22Rv1 (cell line): Measurements from ENCODE around the gene SPIRE2.

Source experiments
- H3K27ac ChIP-seq: fragments of 450-650 bp; 2 replicates; pipeline ENCODE4 v1.5.1; 2017
- ZFX ChIP-seq: fragments of 450-650 bp; IDR thresholded peaks from 2 replicates; pipeline ENCODE4 v1.6.1; 2017; ENCODE audit warnings: antibody characterized with exemption, borderline replicate concordance
- TF ChIP-seq, protein P1 (sequence below): fragments of 450-650 bp; IDR thresholded peaks from 2 replicates; pipeline ENCODE4 v1.5.1; 2017; ENCODE audit warnings: mild to moderate bottlenecking

Gene SPIRE2

DNA sequence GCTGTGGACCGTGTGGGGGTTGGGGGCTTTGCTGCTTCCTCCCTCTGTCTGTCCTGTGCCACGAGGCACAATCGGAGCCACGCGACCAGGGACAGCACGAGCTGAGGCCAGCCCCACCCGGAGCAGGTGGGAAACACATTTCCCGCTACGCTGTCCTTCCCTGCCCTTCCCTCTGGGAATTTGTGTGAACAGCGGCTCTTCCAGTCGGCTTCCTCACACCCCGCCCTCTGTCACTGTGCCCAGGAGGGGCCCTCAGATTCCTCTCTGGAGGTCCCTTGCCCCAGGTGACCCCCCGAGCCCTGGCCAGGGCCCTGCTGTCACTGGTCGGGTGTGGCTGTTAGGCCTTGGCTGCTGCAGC is 19.6 kb downstream of the SPIRE2 start:
- TF ChIP-seq, protein P1, sequence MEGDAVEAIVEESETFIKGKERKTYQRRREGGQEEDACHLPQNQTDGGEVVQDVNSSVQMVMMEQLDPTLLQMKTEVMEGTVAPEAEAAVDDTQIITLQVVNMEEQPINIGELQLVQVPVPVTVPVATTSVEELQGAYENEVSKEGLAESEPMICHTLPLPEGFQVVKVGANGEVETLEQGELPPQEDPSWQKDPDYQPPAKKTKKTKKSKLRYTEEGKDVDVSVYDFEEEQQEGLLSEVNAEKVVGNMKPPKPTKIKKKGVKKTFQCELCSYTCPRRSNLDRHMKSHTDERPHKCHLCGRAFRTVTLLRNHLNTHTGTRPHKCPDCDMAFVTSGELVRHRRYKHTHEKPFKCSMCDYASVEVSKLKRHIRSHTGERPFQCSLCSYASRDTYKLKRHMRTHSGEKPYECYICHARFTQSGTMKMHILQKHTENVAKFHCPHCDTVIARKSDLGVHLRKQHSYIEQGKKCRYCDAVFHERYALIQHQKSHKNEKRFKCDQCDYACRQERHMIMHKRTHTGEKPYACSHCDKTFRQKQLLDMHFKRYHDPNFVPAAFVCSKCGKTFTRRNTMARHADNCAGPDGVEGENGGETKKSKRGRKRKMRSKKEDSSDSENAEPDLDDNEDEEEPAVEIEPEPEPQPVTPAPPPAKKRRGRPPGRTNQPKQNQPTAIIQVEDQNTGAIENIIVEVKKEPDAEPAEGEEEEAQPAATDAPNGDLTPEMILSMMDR = no peak
- TF ChIP-seq ZFX = no peak

DNA sequence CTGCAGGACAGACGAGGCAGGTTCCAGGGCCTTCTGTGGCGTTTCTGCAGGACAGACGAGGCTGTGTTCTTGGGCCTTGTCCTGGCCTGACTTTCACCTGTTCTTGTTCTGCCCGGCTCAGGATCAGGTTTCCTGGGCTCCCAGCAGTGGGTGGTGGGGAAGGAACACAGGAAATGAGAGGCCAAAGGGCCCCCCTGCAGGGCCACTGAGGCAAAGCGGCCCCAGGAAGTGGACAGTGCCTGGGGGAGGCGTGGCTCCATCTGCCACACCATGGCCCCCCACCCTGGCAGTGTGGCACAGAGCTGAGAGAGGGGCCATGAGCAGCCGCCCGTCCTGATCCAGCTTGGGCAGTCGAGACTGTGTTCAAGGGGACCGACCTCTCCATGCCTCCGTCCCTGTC is 20.7 kb downstream of the SPIRE2 start:
- H3K27ac ChIP-seq = no peak overlapping the region
- TF ChIP-seq ZFX = no peak
- TF ChIP-seq, protein P1 = no peak

More for the DNA sequence above, 19.6 kb downstream of the SPIRE2 start:
- no peak overlapping the region for H3K27ac ChIP-seq

DNA sequence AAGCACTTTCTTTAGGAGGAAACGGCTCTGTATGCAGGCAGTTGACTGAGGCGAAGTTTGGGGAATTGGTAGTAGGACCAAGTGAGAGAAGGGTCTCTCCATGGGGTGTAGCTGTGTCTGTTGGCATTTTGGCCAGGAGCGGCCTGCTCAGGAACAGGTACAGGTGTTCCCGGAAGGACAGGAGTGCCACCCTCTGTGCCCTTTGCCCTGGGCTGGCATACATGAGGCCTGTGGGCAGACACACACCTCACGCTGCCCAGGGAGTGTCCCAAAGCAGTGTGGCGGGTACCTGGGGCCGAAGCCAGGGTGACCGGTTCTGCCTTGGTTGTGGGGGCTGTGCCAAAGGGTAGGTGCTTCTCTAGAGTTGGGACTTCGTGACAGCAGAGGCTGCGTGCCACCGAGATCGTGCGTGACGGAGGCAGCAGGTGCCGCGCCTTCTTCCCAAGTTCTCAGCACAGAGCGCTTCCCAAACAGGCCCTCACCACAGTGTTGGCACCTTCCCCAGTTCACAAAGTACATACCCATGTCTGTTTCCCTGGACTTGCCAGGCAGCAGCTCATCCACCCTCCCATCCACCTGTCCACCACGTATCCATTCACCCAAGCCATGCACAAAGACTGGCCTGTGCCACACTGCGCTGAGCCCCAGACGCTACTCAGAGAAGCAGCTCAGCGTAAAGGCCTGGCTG is 25.2 kb downstream of the SPIRE2 start:
- TF ChIP-seq, protein P1 = no peak
- no peak for TF ChIP-seq ZFX
- no peak overlapping the region for H3K27ac ChIP-seq

DNA sequence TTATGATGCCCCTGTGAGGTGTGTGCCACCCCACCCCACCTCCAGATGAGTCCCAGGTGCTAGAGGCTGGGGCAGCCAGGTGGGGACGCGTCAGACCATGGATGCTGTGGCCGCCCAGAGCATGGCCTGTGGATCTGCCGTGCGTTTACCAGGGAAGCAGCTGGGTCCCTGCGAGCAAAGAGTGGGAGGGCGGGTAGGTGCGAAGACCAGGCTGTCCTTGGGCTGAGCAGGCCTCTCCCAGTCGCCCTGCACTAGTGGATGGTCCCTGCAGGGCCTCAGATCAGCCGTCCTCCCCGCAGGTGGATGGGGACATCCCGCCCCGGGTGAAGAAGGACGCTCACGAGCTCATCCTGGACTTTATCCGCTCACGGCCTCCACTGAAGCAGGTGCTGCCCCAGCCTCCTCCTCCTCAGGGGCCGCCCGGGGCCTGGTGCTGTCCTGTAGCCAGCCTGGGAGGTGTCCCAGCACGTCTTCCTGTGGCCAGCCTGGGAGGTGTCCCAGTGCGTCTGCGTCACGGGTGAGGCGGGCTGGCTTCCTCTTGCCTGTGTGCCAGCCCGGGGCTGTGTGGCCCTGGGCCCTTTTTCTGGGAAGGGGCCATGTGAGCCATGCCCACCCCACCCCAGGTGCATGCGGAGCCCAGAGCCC is 27.1 kb downstream of the SPIRE2 start:
- H3K27ac ChIP-seq = no peak overlapping the region
- TF ChIP-seq ZFX = no peak
- TF ChIP-seq, protein P1 = no peak

DNA sequence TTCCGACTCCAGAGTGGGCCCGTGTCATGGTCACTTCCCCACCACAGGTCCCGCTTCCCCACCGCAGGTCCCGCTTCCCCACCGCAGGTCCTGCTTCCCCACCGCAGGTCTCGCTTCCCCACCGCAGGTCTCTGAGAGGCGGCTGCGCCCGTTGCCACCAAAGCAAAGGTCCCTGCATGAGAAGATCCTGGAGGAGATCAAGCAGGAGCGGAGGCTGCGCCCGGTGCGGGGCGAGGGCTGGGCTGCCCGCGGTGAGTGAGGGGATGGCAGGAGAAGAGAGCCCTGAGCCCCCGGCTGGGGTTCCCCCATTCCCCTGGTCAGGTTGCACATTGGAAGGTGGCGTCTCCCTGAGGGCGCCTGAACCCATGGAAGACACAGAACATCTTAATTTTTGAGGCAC is 27.7 kb downstream of the SPIRE2 start:
- H3K27ac ChIP-seq = no peak overlapping the region
- no peak for TF ChIP-seq ZFX
- TF ChIP-seq, protein P1 = no peak

DNA sequence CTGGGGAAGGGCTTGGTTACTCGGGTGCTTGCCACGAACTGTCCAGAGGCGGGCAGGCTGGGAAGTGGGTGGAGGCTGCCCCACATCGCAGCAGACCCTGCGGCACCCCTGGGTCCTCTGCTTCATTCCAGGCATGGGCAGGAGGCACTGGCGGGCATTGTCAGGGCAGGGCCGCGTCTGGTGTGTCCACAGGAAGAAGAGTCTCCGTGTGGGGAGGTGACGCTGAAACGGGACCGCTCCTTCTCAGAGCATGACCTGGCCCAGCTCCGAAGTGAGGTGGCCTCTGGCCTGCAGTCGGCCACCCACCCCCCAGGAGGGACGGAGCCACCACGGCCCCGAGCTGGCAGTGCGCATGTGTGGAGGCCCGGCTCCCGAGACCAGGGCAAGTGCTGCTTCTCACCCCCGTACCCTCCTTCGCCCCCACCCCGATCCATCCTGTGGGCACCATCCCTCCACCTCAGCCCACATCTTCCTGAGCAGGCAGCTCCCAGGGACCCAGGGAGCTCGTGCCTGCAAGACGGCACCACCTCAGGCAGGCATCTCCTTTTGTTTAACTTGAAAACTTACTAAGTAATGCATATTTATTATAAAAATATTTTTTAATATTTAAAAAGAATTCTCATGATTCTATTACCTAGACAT is 30.8 kb downstream of the SPIRE2 start:
- no peak overlapping the region for H3K27ac ChIP-seq

More for the DNA sequence above, 30.8 kb downstream of the SPIRE2 start:
- TF ChIP-seq ZFX = no peak
- TF ChIP-seq, protein P1 = no peak
